ENCODE results near the gene PDZRN4.
"Not testable (repeated sequence)": the region's sequence is repeated elsewhere in the genome, so short reads cannot be mapped to it uniquely, and the experiment has no call there.

The PDZRN4 gene

GRCh38 chr12:41188058-41188840, at the start of gene PDZRN4:
Gene PDZRN4, plus strand, starts transcription at chr12:41188320.
- DNase-seq, result no peak
- Mint-ChIP-seq H3K4me1 (ENCODE audit: low read depth) (peaks cover 11% of the 10 kb centered on the region), H3K9me3 (no peaks in the 10 kb centered on the region), H3K27me3 (peaks cover 48% of the 10 kb centered on the region), H3K4me3 (no peak within 1 kb of the TSS), H3K36me3 (ENCODE audit: low read depth) (no peaks in the 10 kb centered on the region), H3K27ac (no peak within 1 kb of the TSS)

- Mint-ChIP-seq H3K4me1 (ENCODE audit: low read depth) (no peaks in the 10 kb centered on the region), H3K36me3 (ENCODE audit: low read depth) (no peaks in the 10 kb centered on the region), H3K9me3 (peaks cover 3% of the 10 kb centered on the region), H3K27ac (no peak overlapping the region), H3K27me3 (no peaks in the 10 kb centered on the region), H3K4me3 (no peak overlapping the region)
- no peak for DNase-seq
These were observed 48.0 kb upstream of the PDZRN4 start for GRCh38 chr12:41140117-41140516.

GRCh38 chr12:41141104-41141503, 47.0 kb upstream of the PDZRN4 start:
- Mint-ChIP-seq H3K4me1 (ENCODE audit: low read depth) (no peaks in the 10 kb centered on the region), H3K27me3 (no peaks in the 10 kb centered on the region), H3K27ac (no peak overlapping the region), H3K36me3 (ENCODE audit: low read depth) (no peaks in the 10 kb centered on the region), H3K9me3 (peaks cover 3% of the 10 kb centered on the region), H3K4me3 (no peak overlapping the region)
- no peak for DNase-seq

GRCh38 chr12:41142376-41142775, 45.7 kb upstream of the PDZRN4 start:
- peaks cover 3% of the 10 kb centered on the region for H3K9me3 Mint-ChIP-seq
- no peaks in the 10 kb centered on the region for H3K27me3 Mint-ChIP-seq
- H3K27ac Mint-ChIP-seq, result no peak overlapping the region
- no peak for DNase-seq
- no peaks in the 10 kb centered on the region for H3K36me3 Mint-ChIP-seq (ENCODE audit: low read depth)
- H3K4me3 Mint-ChIP-seq, result no peak overlapping the region
- H3K4me1 Mint-ChIP-seq (ENCODE audit: low read depth), result no peaks in the 10 kb centered on the region

- Mint-ChIP-seq H3K9me3 (peaks cover 1% of the 10 kb centered on the region), H3K36me3 (ENCODE audit: low read depth) (no peaks in the 10 kb centered on the region), H3K4me1 (ENCODE audit: low read depth) (no peaks in the 10 kb centered on the region), H3K4me3 (no peak overlapping the region), H3K27ac (no peak overlapping the region), H3K27me3 (no peaks in the 10 kb centered on the region)
- no peak for DNase-seq
These were observed 36.3 kb upstream of the PDZRN4 start for GRCh38 chr12:41151793-41152192.

GRCh38 chr12:41162461-41162860, 25.7 kb upstream of the PDZRN4 start:
- DNase-seq, result no peak
- no peak overlapping the region for H3K4me3 Mint-ChIP-seq
- no peak overlapping the region for H3K27ac Mint-ChIP-seq
- no peaks in the 10 kb centered on the region for H3K36me3 Mint-ChIP-seq (ENCODE audit: low read depth)
- no peaks in the 10 kb centered on the region for H3K27me3 Mint-ChIP-seq
- H3K9me3 Mint-ChIP-seq, result no peaks in the 10 kb centered on the region
- H3K4me1 Mint-ChIP-seq (ENCODE audit: low read depth), result no peaks in the 10 kb centered on the region

- no peaks in the 10 kb centered on the region for H3K9me3 Mint-ChIP-seq
- H3K36me3 Mint-ChIP-seq (ENCODE audit: low read depth), result no peaks in the 10 kb centered on the region
- DNase-seq, result no peak
- no peaks in the 10 kb centered on the region for H3K27me3 Mint-ChIP-seq
- H3K4me1 Mint-ChIP-seq (ENCODE audit: low read depth), result no peaks in the 10 kb centered on the region
- H3K4me3 Mint-ChIP-seq, result no peak overlapping the region
- no peak overlapping the region for H3K27ac Mint-ChIP-seq
These were observed 20.4 kb upstream of the PDZRN4 start for GRCh38 chr12:41167701-41168100.

- Mint-ChIP-seq H3K36me3 (ENCODE audit: low read depth) (no peaks in the 10 kb centered on the region), H3K27me3 (no peaks in the 10 kb centered on the region), H3K9me3 (no peaks in the 10 kb centered on the region), H3K4me3 (no peak overlapping the region), H3K27ac (no peak overlapping the region), H3K4me1 (ENCODE audit: low read depth) (no peaks in the 10 kb centered on the region)
- DNase-seq, result no peak
These were observed 13.5 kb upstream of the PDZRN4 start for GRCh38 chr12:41174602-41175001.

GRCh38 chr12:41179507-41179906, 8.6 kb upstream of the PDZRN4 start:
- DNase-seq; H3K36me3 Mint-ChIP-seq (ENCODE audit: low read depth); H3K9me3 Mint-ChIP-seq; H3K4me3 Mint-ChIP-seq; H3K27ac Mint-ChIP-seq; H3K4me1 Mint-ChIP-seq (ENCODE audit: low read depth); H3K27me3 Mint-ChIP-seq: not testable (repeated sequence)

- Mint-ChIP-seq H3K4me1 (ENCODE audit: low read depth) (peaks cover 11% of the 10 kb centered on the region), H3K27ac (no peak overlapping the region), H3K27me3 (peaks cover 31% of the 10 kb centered on the region), H3K9me3 (no peaks in the 10 kb centered on the region), H3K36me3 (ENCODE audit: low read depth) (no peaks in the 10 kb centered on the region), H3K4me3 (no peak overlapping the region)
- DNase-seq, result no peak
These were observed 3.3 kb upstream of the PDZRN4 start for GRCh38 chr12:41184864-41185263.

- H3K27ac Mint-ChIP-seq, result no peak overlapping the region
- DNase-seq, result no peak
- H3K4me3 Mint-ChIP-seq, result no peak overlapping the region
- no peaks in the 10 kb centered on the region for H3K9me3 Mint-ChIP-seq
- H3K4me1 Mint-ChIP-seq (ENCODE audit: low read depth), result peaks cover 11% of the 10 kb centered on the region
- H3K36me3 Mint-ChIP-seq (ENCODE audit: low read depth), result no peaks in the 10 kb centered on the region
- H3K27me3 Mint-ChIP-seq, result peaks cover 39% of the 10 kb centered on the region
These were observed 2.1 kb upstream of the PDZRN4 start for GRCh38 chr12:41186026-41186425.

- H3K4me3 Mint-ChIP-seq, result no peak overlapping the region
- peaks cover 48% of the 10 kb centered on the region for H3K27me3 Mint-ChIP-seq
- H3K36me3 Mint-ChIP-seq (ENCODE audit: low read depth), result no peaks in the 10 kb centered on the region
- H3K9me3 Mint-ChIP-seq, result no peaks in the 10 kb centered on the region
- H3K4me1 Mint-ChIP-seq (ENCODE audit: low read depth), result peaks cover 11% of the 10 kb centered on the region
- no peak for DNase-seq
- no peak overlapping the region for H3K27ac Mint-ChIP-seq
These were observed 798 bp downstream of the PDZRN4 start for GRCh38 chr12:41188841-41189394.

- no peak for DNase-seq
- Mint-ChIP-seq H3K9me3 (no peaks in the 10 kb centered on the region), H3K4me3 (peak overlapping the region; percentile 25), H3K27me3 (peaks cover 48% of the 10 kb centered on the region), H3K36me3 (ENCODE audit: low read depth) (no peaks in the 10 kb centered on the region), H3K4me1 (ENCODE audit: low read depth) (peaks cover 11% of the 10 kb centered on the region), H3K27ac (no peak overlapping the region)
These were observed 1.5 kb downstream of the PDZRN4 start for GRCh38 chr12:41189395-41190251.

GRCh38 chr12:41190338-41190737, 2.2 kb downstream of the PDZRN4 start:
- no peaks in the 10 kb centered on the region for H3K9me3 Mint-ChIP-seq
- DNase-seq, result no peak
- no peak overlapping the region for H3K4me3 Mint-ChIP-seq
- H3K4me1 Mint-ChIP-seq (ENCODE audit: low read depth), result peaks cover 11% of the 10 kb centered on the region
- no peaks in the 10 kb centered on the region for H3K36me3 Mint-ChIP-seq (ENCODE audit: low read depth)
- H3K27me3 Mint-ChIP-seq, result peaks cover 48% of the 10 kb centered on the region
- H3K27ac Mint-ChIP-seq, result no peak overlapping the region

GRCh38 chr12:41191549-41191948, 3.4 kb downstream of the PDZRN4 start:
- peaks cover 44% of the 10 kb centered on the region for H3K27me3 Mint-ChIP-seq
- not testable (repeated sequence) for H3K4me3 Mint-ChIP-seq; H3K36me3 Mint-ChIP-seq (ENCODE audit: low read depth); H3K9me3 Mint-ChIP-seq; DNase-seq; H3K27ac Mint-ChIP-seq
- peaks cover 11% of the 10 kb centered on the region for H3K4me1 Mint-ChIP-seq (ENCODE audit: low read depth)

Data from activated T-cell treated with anti-CD3 and anti-CD28 coated beads, Interleukin-2, amount 50 U/mL, for 24 hours (primary cell).